Chondrocyte (in vitro differentiated cells): ENCODE measurements around the gene CORO2A. TPM values are rescaled to one million over a fixed set of nuclear protein-coding genes. Genes with fewer than 3 reads are reported as not detected.

ENCODE experiments used
- DNase-seq: peaks from one replicate; pipeline ENCODE4 v3.0.0; 2021; ENCODE audit warnings: mixed read lengths, low spot score
- H3K27ac Mint-ChIP-seq: one replicate; pipeline ENCODE4 v1.8.0; 2021; ENCODE audit warnings: mild to moderate bottlenecking, moderate library complexity, mixed read lengths; ENCODE audit not compliant: unreplicated experiment
- H3K27me3 Mint-ChIP-seq: 2 replicates; pipeline ENCODE4 v1.8.0; 2021; ENCODE audit warnings: low read depth, mixed read lengths
- H3K36me3 Mint-ChIP-seq: 2 replicates; pipeline ENCODE4 v1.8.0; 2021; ENCODE audit warnings: low read depth, mixed read lengths
- H3K4me1 Mint-ChIP-seq: 2 replicates; pipeline ENCODE4 v1.8.0; 2021; ENCODE audit warnings: low read depth, mild to moderate bottlenecking, mixed read lengths
- H3K4me3 Mint-ChIP-seq: one replicate; pipeline ENCODE4 v1.8.0; 2021; ENCODE audit warnings: mild to moderate bottlenecking, moderate library complexity, mixed read lengths; ENCODE audit not compliant: unreplicated experiment
- H3K9me3 Mint-ChIP-seq: 2 replicates; pipeline ENCODE4 v1.8.0; 2021; ENCODE audit warnings: low read depth, mixed read lengths
- CTCF ChIP-seq: fragments of 200-600 bp; sonication (generic); IDR thresholded peaks from 2 replicates; pipeline ENCODE4 v1.5.0; 2021; ENCODE audit warnings: antibody characterized with exemption, mild to moderate bottlenecking, moderate library complexity
- total RNA-seq: library from RNA; stranded (reverse); gene quantifications from 3 replicates; pipeline ENCODE4 v1.2.1, GENCODE V29; 2021

Gene CORO2A
- total RNA-seq, 1 donor from 2014 or later: 10.2 TPM

DNA sequence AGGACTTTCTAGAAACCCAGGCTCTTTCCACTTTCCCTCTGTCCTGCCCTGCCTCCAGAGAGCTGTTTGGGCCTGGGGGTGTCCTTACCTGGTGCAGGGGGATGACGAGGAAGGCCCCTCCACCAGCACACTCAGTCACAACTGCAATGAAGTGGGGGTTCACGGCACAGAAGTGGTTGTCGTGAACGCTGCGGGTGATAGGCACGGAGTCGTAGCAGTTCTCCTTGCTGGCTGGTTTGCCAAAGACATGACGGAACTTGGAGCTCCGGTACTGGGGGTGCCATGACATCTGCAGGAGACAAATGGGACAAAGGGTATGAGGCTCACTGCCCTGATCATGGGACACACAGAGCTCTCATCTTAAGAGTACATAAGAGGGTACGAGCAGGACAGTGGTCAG is 35.1 kb downstream of the CORO2A start:
- Mint-ChIP-seq H3K36me3 (peaks cover 7% of the 10 kb centered on the region), H3K4me3 (no peak overlapping the region), H3K27me3 (no peaks in the 10 kb centered on the region), H3K9me3 (no peaks in the 10 kb centered on the region), H3K4me1 (peaks cover 4% of the 10 kb centered on the region), H3K27ac (no peak overlapping the region)
- no peak for TF ChIP-seq CTCF
- DNase-seq: no peak

GRCh38 chr9:98154678-98155077 is 37.8 kb downstream of the CORO2A start:
- TF ChIP-seq CTCF: no peak
- peaks cover 11% of the 10 kb centered on the region for H3K36me3 Mint-ChIP-seq
- H3K27ac Mint-ChIP-seq: no peak overlapping the region
- no peak overlapping the region for H3K4me3 Mint-ChIP-seq
- H3K9me3 Mint-ChIP-seq: no peaks in the 10 kb centered on the region
- DNase-seq: no peak
- no peaks in the 10 kb centered on the region for H3K27me3 Mint-ChIP-seq
- peaks cover 4% of the 10 kb centered on the region for H3K4me1 Mint-ChIP-seq

DNA sequence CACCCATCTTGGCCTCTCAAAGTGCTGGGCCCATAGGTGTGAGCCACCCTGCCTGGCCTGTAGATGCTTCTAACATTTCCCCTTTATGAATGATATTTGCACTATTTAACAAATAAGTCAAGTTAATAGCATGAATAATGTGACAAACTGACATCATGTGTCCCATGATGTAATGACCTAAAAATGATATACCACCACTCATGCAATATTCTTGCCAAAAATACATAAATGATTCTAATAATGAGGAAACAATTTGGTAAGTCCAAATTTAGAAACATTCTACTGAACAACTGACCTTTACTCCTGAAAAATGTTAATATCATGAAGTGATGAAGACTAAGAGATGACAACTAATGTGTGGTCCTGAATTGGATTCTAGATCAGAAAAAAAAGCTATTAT is 39.9 kb downstream of the CORO2A start:
- TF ChIP-seq CTCF: no peak
- Mint-ChIP-seq H3K27ac (no peak overlapping the region), H3K36me3 (peaks cover 11% of the 10 kb centered on the region), H3K4me1 (no peaks in the 10 kb centered on the region), H3K9me3 (no peaks in the 10 kb centered on the region), H3K27me3 (no peaks in the 10 kb centered on the region), H3K4me3 (no peak overlapping the region)
- no peak for DNase-seq

GRCh38 chr9:98150721-98151120 is 41.7 kb downstream of the CORO2A start:
- Mint-ChIP-seq H3K27me3 (no peaks in the 10 kb centered on the region), H3K9me3 (no peaks in the 10 kb centered on the region), H3K27ac (no peak overlapping the region), H3K36me3 (peaks cover 6% of the 10 kb centered on the region), H3K4me3 (no peak overlapping the region), H3K4me1 (no peaks in the 10 kb centered on the region)
- no peak for DNase-seq
- no peak for TF ChIP-seq CTCF

- DNase-seq: peak; percentile 6
- Mint-ChIP-seq H3K27ac (no peak overlapping the region), H3K9me3 (no peaks in the 10 kb centered on the region), H3K4me1 (no peaks in the 10 kb centered on the region), H3K27me3 (no peaks in the 10 kb centered on the region), H3K4me3 (no peak overlapping the region), H3K36me3 (peaks cover 6% of the 10 kb centered on the region)
- TF ChIP-seq CTCF: no peak
These were observed 42.3 kb downstream of the CORO2A start for GRCh38 chr9:98150164-98150563.
